Measurements from ENCODE around the gene FLNB. TPM values are rescaled to one million over a fixed set of nuclear protein-coding genes. Genes with fewer than 3 reads are reported as not detected.

Gene FLNB
- polyA plus RNA-seq, 1 donor from 2014 or later: 10.3 TPM

- Histone ChIP-seq H4K20me1 (ENCODE audit: insufficient read depth) (no peaks in the 10 kb centered on the region), H3K4me2 (ENCODE audit: low read length) (no peak overlapping the region), H3K79me2 (replicated peaks; ENCODE audit: insufficient read depth, low read length) (no peaks in the 10 kb centered on the region), H3K27me3 (ENCODE audit: insufficient read depth, low read depth, low read length) (no peaks in the 10 kb centered on the region), H3K36me3 (ENCODE audit: insufficient read depth, low read length) (no peaks in the 10 kb centered on the region), H3K9ac (ENCODE audit: low read length) (no peak overlapping the region), H3K9me3 (ENCODE audit: low read length) (no peaks in the 10 kb centered on the region), H3K27ac (ENCODE audit: low read length) (no peak overlapping the region), H3K4me3 (ENCODE audit: low read length) (no peak overlapping the region), H3K9me2 (ENCODE audit: insufficient read depth, low read length) (no peaks in the 10 kb centered on the region), H2AFZ (ENCODE audit: low read depth, low read length) (no peak overlapping the region), H3F3A (ENCODE audit: insufficient read depth, low read length, poor library complexity, severe bottlenecking) (no peaks in the 10 kb centered on the region)
- TF ChIP-seq EZH2 (IDR thresholded peaks at IDR 0.05; ENCODE audit: borderline replicate concordance, insufficient read depth, low read length, poor library complexity, severe bottlenecking) (no peak), POLR2AphosphoS5 (IDR thresholded peaks at IDR 0.05) (no peak), MXI1 (conservative IDR thresholded peaks at IDR 0.05; ENCODE audit: poor library complexity, severe bottlenecking) (no peak), EP300 (conservative IDR thresholded peaks at IDR 0.05; ENCODE audit: poor library complexity, severe bottlenecking) (no peak), RAD21 (conservative IDR thresholded peaks at IDR 0.05) (no peak), CTCF (IDR thresholded peaks at IDR 0.05; ENCODE audit: poor library complexity, severe bottlenecking) (no peak), SMC3 (conservative IDR thresholded peaks at IDR 0.05; ENCODE audit: poor library complexity) (no peak), TAF1 (IDR thresholded peaks at IDR 0.05; ENCODE audit: low read depth) (no peak)
- TF ChIP-seq, protein P1, sequence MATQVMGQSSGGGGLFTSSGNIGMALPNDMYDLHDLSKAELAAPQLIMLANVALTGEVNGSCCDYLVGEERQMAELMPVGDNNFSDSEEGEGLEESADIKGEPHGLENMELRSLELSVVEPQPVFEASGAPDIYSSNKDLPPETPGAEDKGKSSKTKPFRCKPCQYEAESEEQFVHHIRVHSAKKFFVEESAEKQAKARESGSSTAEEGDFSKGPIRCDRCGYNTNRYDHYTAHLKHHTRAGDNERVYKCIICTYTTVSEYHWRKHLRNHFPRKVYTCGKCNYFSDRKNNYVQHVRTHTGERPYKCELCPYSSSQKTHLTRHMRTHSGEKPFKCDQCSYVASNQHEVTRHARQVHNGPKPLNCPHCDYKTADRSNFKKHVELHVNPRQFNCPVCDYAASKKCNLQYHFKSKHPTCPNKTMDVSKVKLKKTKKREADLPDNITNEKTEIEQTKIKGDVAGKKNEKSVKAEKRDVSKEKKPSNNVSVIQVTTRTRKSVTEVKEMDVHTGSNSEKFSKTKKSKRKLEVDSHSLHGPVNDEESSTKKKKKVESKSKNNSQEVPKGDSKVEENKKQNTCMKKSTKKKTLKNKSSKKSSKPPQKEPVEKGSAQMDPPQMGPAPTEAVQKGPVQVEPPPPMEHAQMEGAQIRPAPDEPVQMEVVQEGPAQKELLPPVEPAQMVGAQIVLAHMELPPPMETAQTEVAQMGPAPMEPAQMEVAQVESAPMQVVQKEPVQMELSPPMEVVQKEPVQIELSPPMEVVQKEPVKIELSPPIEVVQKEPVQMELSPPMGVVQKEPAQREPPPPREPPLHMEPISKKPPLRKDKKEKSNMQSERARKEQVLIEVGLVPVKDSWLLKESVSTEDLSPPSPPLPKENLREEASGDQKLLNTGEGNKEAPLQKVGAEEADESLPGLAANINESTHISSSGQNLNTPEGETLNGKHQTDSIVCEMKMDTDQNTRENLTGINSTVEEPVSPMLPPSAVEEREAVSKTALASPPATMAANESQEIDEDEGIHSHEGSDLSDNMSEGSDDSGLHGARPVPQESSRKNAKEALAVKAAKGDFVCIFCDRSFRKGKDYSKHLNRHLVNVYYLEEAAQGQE (IDR thresholded peaks at IDR 0.05; ENCODE audit: borderline replicate concordance): no peak
Observed at GRCh38 chr3:58022490-58022889, 14.3 kb downstream of the FLNB start.

DNA sequence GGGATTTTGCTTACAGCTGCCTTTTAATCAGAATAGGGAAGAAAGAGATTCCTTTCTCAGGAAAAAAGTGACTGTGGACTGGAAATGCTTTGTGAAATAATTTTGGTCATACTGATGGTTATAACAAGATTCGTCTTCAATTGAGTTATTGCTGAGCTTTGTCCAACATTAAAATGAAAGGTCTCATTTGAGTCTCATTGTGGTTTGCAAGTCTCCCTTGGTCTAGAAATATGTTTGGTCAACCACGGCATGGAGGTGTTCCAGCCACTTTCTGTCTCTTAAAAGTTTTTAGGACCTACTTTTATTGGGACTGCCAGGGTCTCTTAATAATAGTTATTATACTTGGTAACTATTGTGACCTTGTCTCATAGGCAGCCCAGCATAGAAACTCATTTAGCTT, 15.3 kb downstream of the FLNB start:
- Histone ChIP-seq H3K27me3 (ENCODE audit: insufficient read depth, low read depth, low read length) (no peaks in the 10 kb centered on the region), H3K9ac (ENCODE audit: low read length) (no peak overlapping the region), H3K9me3 (ENCODE audit: low read length) (no peaks in the 10 kb centered on the region), H3K36me3 (ENCODE audit: insufficient read depth, low read length) (no peaks in the 10 kb centered on the region), H3K9me2 (ENCODE audit: insufficient read depth, low read length) (no peaks in the 10 kb centered on the region), H3F3A (ENCODE audit: insufficient read depth, low read length, poor library complexity, severe bottlenecking) (no peaks in the 10 kb centered on the region), H3K79me2 (replicated peaks; ENCODE audit: insufficient read depth, low read length) (no peaks in the 10 kb centered on the region), H4K20me1 (ENCODE audit: insufficient read depth) (no peaks in the 10 kb centered on the region), H2AFZ (ENCODE audit: low read depth, low read length) (no peak overlapping the region), H3K4me2 (ENCODE audit: low read length) (no peak overlapping the region), H3K4me3 (ENCODE audit: low read length) (no peak overlapping the region), H3K27ac (ENCODE audit: low read length) (no peak overlapping the region)
- TF ChIP-seq, protein P1 (IDR thresholded peaks at IDR 0.05; ENCODE audit: borderline replicate concordance): no peak
- TF ChIP-seq MXI1 (conservative IDR thresholded peaks at IDR 0.05; ENCODE audit: poor library complexity, severe bottlenecking) (no peak), SMC3 (conservative IDR thresholded peaks at IDR 0.05; ENCODE audit: poor library complexity) (no peak), EZH2 (IDR thresholded peaks at IDR 0.05; ENCODE audit: borderline replicate concordance, insufficient read depth, low read length, poor library complexity, severe bottlenecking) (no peak), POLR2AphosphoS5 (IDR thresholded peaks at IDR 0.05) (no peak), EP300 (conservative IDR thresholded peaks at IDR 0.05; ENCODE audit: poor library complexity, severe bottlenecking) (no peak), TAF1 (IDR thresholded peaks at IDR 0.05; ENCODE audit: low read depth) (no peak), CTCF (IDR thresholded peaks at IDR 0.05; ENCODE audit: poor library complexity, severe bottlenecking) (no peak), RAD21 (conservative IDR thresholded peaks at IDR 0.05) (no peak)
